SK-N-SH treated with all-trans-retinoic acid at 6 μM for 48 hours (cell line): ENCODE results near the gene SIRT6.
A peak's percentile ranks its signal among the peaks of the same experiment; 100 is the strongest.

ENCODE experiments used
- ATAC-seq: fragments of 200-7000 bp; cut with Tn5 transposase; 3 replicates; pipeline ENCODE4 v1.9.1; 2020; ENCODE audit warnings: mild to moderate bottlenecking, moderate library complexity
- ARNTL ChIP-seq: fragments of 450-650 bp; formaldehyde crosslinking; IDR thresholded peaks from 2 replicates; pipeline ENCODE4 v1.5.0; 2020; ENCODE audit warnings: low read depth, mild to moderate bottlenecking, moderate library complexity, borderline replicate concordance
- BACH2 ChIP-seq: fragments of 250-450 bp; sonication (Bioruptor Pico); IDR thresholded peaks from 2 replicates; pipeline ENCODE4 v1.9.0; 2021; ENCODE audit warnings: mild to moderate bottlenecking, borderline replicate concordance
- CREB5 ChIP-seq: fragments of 250-450 bp; sonication (Bioruptor Pico); IDR thresholded peaks from 2 replicates; pipeline ENCODE4 v1.5.1; 2020; ENCODE audit warnings: low read depth, mild to moderate bottlenecking, moderate library complexity
- CSDC2 ChIP-seq: fragments of 250-450 bp; sonication (Bioruptor Pico); IDR thresholded peaks from 2 replicates; pipeline ENCODE4 v1.5.0; 2020; ENCODE audit warnings: mild to moderate bottlenecking, moderate library complexity
- ESRRG ChIP-seq: fragments of 250-450 bp; sonication (Bioruptor Pico); IDR thresholded peaks from 2 replicates; pipeline ENCODE4 v1.6.1; 2021; ENCODE audit warnings: mild to moderate bottlenecking
- GLIS3 ChIP-seq: fragments of 250-450 bp; sonication (Bioruptor Pico); IDR thresholded peaks from 2 replicates; pipeline ENCODE4 v1.5.0; 2020; ENCODE audit warnings: mild to moderate bottlenecking, moderate library complexity
- ISL1 ChIP-seq: fragments of 250-450 bp; sonication (Bioruptor Pico); IDR thresholded peaks from 2 replicates; pipeline ENCODE4 v2.1.2; 2022; ENCODE audit warnings: mild to moderate bottlenecking, moderate library complexity
- POU6F1 ChIP-seq: fragments of 250-450 bp; sonication (Bioruptor Pico); IDR thresholded peaks from 2 replicates; pipeline ENCODE4 v1.8.0; 2021; ENCODE audit warnings: low read depth, mild to moderate bottlenecking, moderate library complexity, borderline replicate concordance
- PPARA ChIP-seq: fragments of 250-450 bp; sonication (Bioruptor Pico); IDR thresholded peaks from 2 replicates; pipeline ENCODE4 v1.5.0; 2020; ENCODE audit warnings: mild to moderate bottlenecking, borderline replicate concordance
- SNAI2 ChIP-seq: fragments of 250-450 bp; sonication (Bioruptor Pico); IDR thresholded peaks from 2 replicates; pipeline ENCODE4 v1.5.0; 2020; ENCODE audit warnings: mild to moderate bottlenecking, moderate library complexity
- TCF4 ChIP-seq: fragments of 250-450 bp; sonication (Bioruptor Pico); IDR thresholded peaks from 2 replicates; pipeline ENCODE4 v1.8.0; 2021; ENCODE audit warnings: mild to moderate bottlenecking, moderate library complexity, borderline replicate concordance
- TOX ChIP-seq: fragments of 250-450 bp; sonication (Bioruptor Pico); IDR thresholded peaks from 2 replicates; pipeline ENCODE4 v1.8.0; 2021; ENCODE audit warnings: mild to moderate bottlenecking, moderate library complexity, borderline replicate concordance
- ZC3H10 ChIP-seq: fragments of 250-450 bp; sonication (Bioruptor Pico); IDR thresholded peaks from 2 replicates; pipeline ENCODE4 v1.5.1; 2021; ENCODE audit warnings: mild to moderate bottlenecking, moderate library complexity
- ZFP3 ChIP-seq: fragments of 250-450 bp; sonication (Bioruptor Pico); IDR thresholded peaks from 2 replicates; pipeline ENCODE4 v1.5.0; 2020; ENCODE audit warnings: mild to moderate bottlenecking, moderate library complexity
- ZFP30 ChIP-seq: fragments of 450-650 bp; formaldehyde crosslinking; IDR thresholded peaks from 2 replicates; pipeline ENCODE4 v1.5.0; 2022; ENCODE audit warnings: mild to moderate bottlenecking, moderate library complexity
- ZNF565 ChIP-seq: fragments of 450-650 bp; formaldehyde crosslinking; conservative IDR thresholded peaks from 2 replicates; pipeline ENCODE4 v1.5.0; 2020; ENCODE audit warnings: low read depth, mild to moderate bottlenecking, moderate library complexity
- ZNF70 ChIP-seq: fragments of 450-650 bp; formaldehyde crosslinking; IDR thresholded peaks from 2 replicates; pipeline ENCODE4 v1.5.0; 2020; ENCODE audit warnings: mild to moderate bottlenecking, moderate library complexity
- TF ChIP-seq, protein P1 (sequence below): fragments of 250-450 bp; sonication (Bioruptor Pico); IDR thresholded peaks from 2 replicates; pipeline ENCODE4 v1.5.1; 2021; ENCODE audit warnings: mild to moderate bottlenecking, moderate library complexity
- TF ChIP-seq, protein P2 (sequence below): fragments of 250-450 bp; sonication (Bioruptor Pico); IDR thresholded peaks from 2 replicates; pipeline ENCODE4 v1.5.0; 2020; ENCODE audit warnings: mild to moderate bottlenecking, moderate library complexity

The SIRT6 gene

DNA sequence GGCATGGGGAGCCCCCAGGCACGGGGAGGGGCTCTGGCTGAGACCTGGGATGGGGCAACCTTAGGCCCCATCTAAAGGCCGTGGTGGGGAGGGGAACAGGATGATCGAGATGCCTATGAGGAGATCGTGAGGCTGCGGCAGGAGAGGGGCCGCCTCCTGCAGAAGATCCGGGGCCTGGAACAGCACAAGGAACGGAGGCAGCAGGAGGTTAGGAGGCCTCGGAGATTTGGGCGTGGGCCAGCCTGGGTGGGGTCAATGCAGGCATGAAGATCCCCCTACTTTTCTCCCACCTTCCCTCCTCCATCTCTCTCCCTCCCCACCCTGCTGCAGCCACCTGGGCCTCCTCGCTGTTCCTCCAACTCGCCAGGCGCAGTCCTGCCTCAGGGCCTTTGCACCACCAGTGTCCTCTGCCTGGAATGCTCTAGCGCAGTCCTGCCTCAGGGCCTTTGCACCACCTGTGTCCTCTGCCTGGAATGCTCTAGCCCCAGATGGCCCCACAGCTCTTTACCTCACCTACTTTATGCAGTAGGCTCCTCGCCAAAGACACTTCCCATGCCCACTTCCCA, 27.9 kb upstream of the SIRT6 start:
- no peak for ATAC-seq
- TF ChIP-seq ZFP3 (CRISPR knock-in tag) (no peak), POU6F1 (no peak), CSDC2 (no peak), TCF4 (CRISPR knock-in tag) (no peak), ISL1 (CRISPR knock-in tag) (no peak), ARNTL (CRISPR knock-in tag) (no peak), TOX (no peak), ZNF565 (CRISPR knock-in tag) (no peak), BACH2 (no peak), ESRRG (CRISPR knock-in tag) (no peak), CREB5 (CRISPR knock-in tag) (no peak), ZFP30 (CRISPR knock-in tag) (no peak)
- TF ChIP-seq, protein P1, sequence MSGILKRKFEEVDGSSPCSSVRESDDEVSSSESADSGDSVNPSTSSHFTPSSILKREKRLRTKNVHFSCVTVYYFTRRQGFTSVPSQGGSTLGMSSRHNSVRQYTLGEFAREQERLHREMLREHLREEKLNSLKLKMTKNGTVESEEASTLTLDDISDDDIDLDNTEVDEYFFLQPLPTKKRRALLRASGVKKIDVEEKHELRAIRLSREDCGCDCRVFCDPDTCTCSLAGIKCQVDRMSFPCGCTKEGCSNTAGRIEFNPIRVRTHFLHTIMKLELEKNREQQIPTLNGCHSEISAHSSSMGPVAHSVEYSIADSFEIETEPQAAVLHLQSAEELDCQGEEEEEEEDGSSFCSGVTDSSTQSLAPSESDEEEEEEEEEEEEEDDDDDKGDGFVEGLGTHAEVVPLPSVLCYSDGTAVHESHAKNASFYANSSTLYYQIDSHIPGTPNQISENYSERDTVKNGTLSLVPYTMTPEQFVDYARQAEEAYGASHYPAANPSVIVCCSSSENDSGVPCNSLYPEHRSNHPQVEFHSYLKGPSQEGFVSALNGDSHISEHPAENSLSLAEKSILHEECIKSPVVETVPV (CRISPR knock-in tag), result no peak
- TF ChIP-seq, protein P2, sequence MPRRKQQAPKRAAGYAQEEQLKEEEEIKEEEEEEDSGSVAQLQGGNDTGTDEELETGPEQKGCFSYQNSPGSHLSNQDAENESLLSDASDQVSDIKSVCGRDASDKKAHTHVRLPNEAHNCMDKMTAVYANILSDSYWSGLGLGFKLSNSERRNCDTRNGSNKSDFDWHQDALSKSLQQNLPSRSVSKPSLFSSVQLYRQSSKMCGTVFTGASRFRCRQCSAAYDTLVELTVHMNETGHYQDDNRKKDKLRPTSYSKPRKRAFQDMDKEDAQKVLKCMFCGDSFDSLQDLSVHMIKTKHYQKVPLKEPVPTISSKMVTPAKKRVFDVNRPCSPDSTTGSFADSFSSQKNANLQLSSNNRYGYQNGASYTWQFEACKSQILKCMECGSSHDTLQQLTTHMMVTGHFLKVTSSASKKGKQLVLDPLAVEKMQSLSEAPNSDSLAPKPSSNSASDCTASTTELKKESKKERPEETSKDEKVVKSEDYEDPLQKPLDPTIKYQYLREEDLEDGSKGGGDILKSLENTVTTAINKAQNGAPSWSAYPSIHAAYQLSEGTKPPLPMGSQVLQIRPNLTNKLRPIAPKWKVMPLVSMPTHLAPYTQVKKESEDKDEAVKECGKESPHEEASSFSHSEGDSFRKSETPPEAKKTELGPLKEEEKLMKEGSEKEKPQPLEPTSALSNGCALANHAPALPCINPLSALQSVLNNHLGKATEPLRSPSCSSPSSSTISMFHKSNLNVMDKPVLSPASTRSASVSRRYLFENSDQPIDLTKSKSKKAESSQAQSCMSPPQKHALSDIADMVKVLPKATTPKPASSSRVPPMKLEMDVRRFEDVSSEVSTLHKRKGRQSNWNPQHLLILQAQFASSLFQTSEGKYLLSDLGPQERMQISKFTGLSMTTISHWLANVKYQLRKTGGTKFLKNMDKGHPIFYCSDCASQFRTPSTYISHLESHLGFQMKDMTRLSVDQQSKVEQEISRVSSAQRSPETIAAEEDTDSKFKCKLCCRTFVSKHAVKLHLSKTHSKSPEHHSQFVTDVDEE, result no peak

DNA sequence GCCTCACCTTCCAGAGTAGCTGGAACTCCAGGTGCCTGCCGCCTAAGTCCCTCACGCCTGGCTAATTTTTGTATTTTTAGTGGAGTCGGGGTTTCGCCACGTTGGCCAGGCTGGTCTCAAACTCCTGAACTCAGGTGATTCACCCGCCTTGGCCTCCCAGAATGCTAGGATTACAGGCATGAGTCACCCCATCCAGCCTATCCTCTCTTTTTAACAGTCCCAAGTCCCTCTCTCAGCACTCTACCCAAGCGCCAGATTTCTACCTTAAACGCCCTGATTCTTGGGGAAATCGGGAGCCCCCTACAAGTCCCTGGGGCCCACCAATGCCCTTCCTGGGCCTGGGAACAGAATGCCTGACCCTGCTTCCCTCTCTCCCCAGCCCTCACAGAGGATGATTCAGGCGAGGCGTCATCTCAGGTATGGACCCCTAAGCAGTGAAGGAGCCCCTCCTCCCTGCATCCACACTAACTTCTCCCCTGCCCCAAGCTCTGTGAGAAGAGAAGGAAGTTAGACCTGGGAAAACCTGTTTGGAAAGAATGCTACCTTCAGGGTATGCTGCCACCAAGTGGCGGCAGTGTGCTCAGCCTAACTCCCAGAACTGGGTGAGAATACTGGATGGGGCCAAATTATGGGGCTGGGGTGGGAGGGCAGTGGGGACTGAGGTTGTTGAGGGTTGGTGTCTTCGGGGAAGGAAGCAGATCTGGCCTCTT, 26.2 kb upstream of the SIRT6 start:
- peak; percentile 50 for ATAC-seq
- TF ChIP-seq ISL1 (CRISPR knock-in tag) (no peak), ZFP3 (CRISPR knock-in tag) (no peak), PPARA (CRISPR knock-in tag) (no peak)

DNA sequence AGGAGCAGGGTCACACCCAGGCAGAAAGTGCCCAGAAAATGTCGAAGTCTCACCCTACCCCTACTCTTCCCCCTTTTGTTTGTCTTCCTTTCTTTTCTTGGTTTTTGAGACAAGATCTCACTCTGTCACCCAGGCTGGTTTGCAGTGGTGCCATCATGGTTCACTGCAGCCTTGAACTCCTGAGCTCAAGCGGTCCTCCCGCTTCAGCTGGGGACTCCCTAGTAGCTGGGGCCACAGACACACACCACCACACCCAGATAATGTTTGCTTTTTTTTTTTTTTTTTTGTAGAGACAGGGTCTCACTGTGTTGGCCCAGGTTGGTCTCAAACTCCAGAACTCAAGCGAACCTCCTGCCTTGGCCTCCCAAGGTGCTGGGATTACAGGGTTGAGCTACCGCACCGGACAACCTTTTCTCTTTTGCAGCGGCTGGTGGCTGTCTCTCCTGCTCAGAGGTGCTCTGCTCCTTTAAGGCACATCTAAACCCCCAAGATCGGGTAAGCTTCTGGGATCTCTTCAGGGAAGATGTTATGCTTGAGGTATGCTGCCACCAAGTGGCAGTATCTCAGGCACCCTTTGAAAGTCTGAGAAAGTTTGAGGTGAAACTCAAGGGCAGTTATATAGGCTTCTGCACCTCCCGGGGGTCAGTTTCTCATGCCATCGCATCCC, 24.6 kb upstream of the SIRT6 start:
- peak; percentile 46 for ATAC-seq
- no peak for TF ChIP-seq CSDC2
- no peak for TF ChIP-seq ZNF70 (CRISPR knock-in tag)
- TF ChIP-seq POU6F1, result no peak
- no peak for TF ChIP-seq PPARA (CRISPR knock-in tag)
- TF ChIP-seq TCF4 (CRISPR knock-in tag), result no peak
- no peak for TF ChIP-seq ESRRG (CRISPR knock-in tag)
- TF ChIP-seq, protein P2, result no peak
- TF ChIP-seq GLIS3 (CRISPR knock-in tag), result no peak
- TF ChIP-seq, protein P1 (CRISPR knock-in tag), result no peak
- TF ChIP-seq ZFP30 (CRISPR knock-in tag), result no peak
- TF ChIP-seq TOX, result no peak
- TF ChIP-seq CREB5 (CRISPR knock-in tag), result no peak
- TF ChIP-seq ZFP3 (CRISPR knock-in tag), result no peak
- no peak for TF ChIP-seq ZNF565 (CRISPR knock-in tag)
- no peak for TF ChIP-seq ZC3H10 (CRISPR knock-in tag)
- TF ChIP-seq SNAI2, result no peak
